Measurements from ENCODE around the gene COG3. TPM values are rescaled to one million over a fixed set of nuclear protein-coding genes. Genes with fewer than 3 reads are reported as not detected.

Gene COG3
- total and polyA plus RNA-seq, 5 experiments from 2014 or later = 22.2 to 48.9 (median 29.9) TPM

- POLR2A ChIA-PET = no interaction called here
- no peak overlapping the region for H3K4me3 Mint-ChIP-seq
Observed at GRCh38 chr13:45434556-45435371, 30.0 kb upstream of the COG3 start.

GRCh38 chr13:45436332-45436731 is 28.4 kb upstream of the COG3 start:
- Mint-ChIP-seq H3K36me3 (no peaks in the 10 kb centered on the region), H3K27me3 (no peaks in the 10 kb centered on the region), H3K9me3 (no peaks in the 10 kb centered on the region), H3K4me3 (no peak overlapping the region), H3K4me1 (peaks cover 0 to 2% (median 0%) of the 10 kb centered on the region in 4 donors), H3K27ac (no peak overlapping the region)
- POLR2A ChIA-PET = no interaction called here
- no peak for DNase-seq
- no peak for ATAC-seq

More at GRCh38 chr13:45434556-45435371, 30.0 kb upstream of the COG3 start:
- no peaks in the 10 kb centered on the region for H3K27me3 Mint-ChIP-seq
- no peaks in the 10 kb centered on the region for H3K36me3 Mint-ChIP-seq
- H3K27ac Mint-ChIP-seq = no peak overlapping the region
- no peak for ATAC-seq
- DNase-seq = no peak
- no peaks in the 10 kb centered on the region for H3K9me3 Mint-ChIP-seq
- no peaks in the 10 kb centered on the region for H3K4me1 Mint-ChIP-seq

GRCh38 chr13:45436953-45437352 is 27.8 kb upstream of the COG3 start:
- H3K27ac Mint-ChIP-seq = no peak overlapping the region
- no peaks in the 10 kb centered on the region for H3K9me3 Mint-ChIP-seq
- H3K36me3 Mint-ChIP-seq = no peaks in the 10 kb centered on the region
- POLR2A ChIA-PET = no interaction called here
- no peak for ATAC-seq
- no peak for DNase-seq
- H3K27me3 Mint-ChIP-seq = no peaks in the 10 kb centered on the region
- H3K4me1 Mint-ChIP-seq = peaks cover 0 to 9% (median 4%) of the 10 kb centered on the region in 4 donors
- no peak overlapping the region for H3K4me3 Mint-ChIP-seq

GRCh38 chr13:45437947-45438346 is 26.8 kb upstream of the COG3 start:
- no peaks in the 10 kb centered on the region for H3K27me3 Mint-ChIP-seq
- POLR2A ChIA-PET = no interaction called here

GRCh38 chr13:45439008-45439407 is 25.7 kb upstream of the COG3 start:
- POLR2A ChIA-PET = no interaction called here
- H3K9me3 Mint-ChIP-seq = no peaks in the 10 kb centered on the region
- H3K4me1 Mint-ChIP-seq = peaks cover 0 to 11% (median 7%) of the 10 kb centered on the region in 4 donors

More at GRCh38 chr13:45437947-45438346, 26.8 kb upstream of the COG3 start:
- H3K4me1 Mint-ChIP-seq = peaks cover 0 to 11% (median 7%) of the 10 kb centered on the region in 4 donors
- no peaks in the 10 kb centered on the region for H3K9me3 Mint-ChIP-seq
- no peak overlapping the region for H3K4me3 Mint-ChIP-seq
- no peak for ATAC-seq
- no peak for DNase-seq
- H3K36me3 Mint-ChIP-seq = no peaks in the 10 kb centered on the region
- peak overlapping the region in 1 of 10 donors; percentile 39 for H3K27ac Mint-ChIP-seq

GRCh38 chr13:45439781-45440462 is 24.8 kb upstream of the COG3 start:
- no peaks in the 10 kb centered on the region for H3K27me3 Mint-ChIP-seq
- H3K27ac Mint-ChIP-seq = peak overlapping the region in 1 of 10 donors; percentile 61
- ATAC-seq = no peak
- H3K4me1 Mint-ChIP-seq = peaks cover 0 to 11% (median 7%) of the 10 kb centered on the region in 4 donors
- H3K9me3 Mint-ChIP-seq = no peaks in the 10 kb centered on the region
- H3K4me3 Mint-ChIP-seq = no peak overlapping the region
- no peaks in the 10 kb centered on the region for H3K36me3 Mint-ChIP-seq
- no peak for DNase-seq
- POLR2A ChIA-PET = interaction anchor here (0.7 kb wide), 1 partner anchor 23 kb away, joined by 5 read pairs; no protein-coding TSS in a partner anchor

More at GRCh38 chr13:45439008-45439407, 25.7 kb upstream of the COG3 start:
- DNase-seq (no peak), ATAC-seq (no peak)
- Mint-ChIP-seq H3K27ac (peak overlapping the region in 1 of 10 donors; percentile 65), H3K27me3 (no peaks in the 10 kb centered on the region), H3K4me3 (no peak overlapping the region), H3K36me3 (no peaks in the 10 kb centered on the region)

- Mint-ChIP-seq H3K27me3 (no peaks in the 10 kb centered on the region), H3K36me3 (no peaks in the 10 kb centered on the region), H3K9me3 (no peaks in the 10 kb centered on the region), H3K4me1 (peaks cover 0 to 11% (median 7%) of the 10 kb centered on the region in 4 donors), H3K27ac (peak overlapping the region in 2 of 10 donors; percentile 21 to 53), H3K4me3 (no peak overlapping the region)
- POLR2A ChIA-PET = no interaction called here
- DNase-seq (no peak), ATAC-seq (no peak)
Observed at GRCh38 chr13:45441633-45442032, 23.1 kb upstream of the COG3 start.

GRCh38 chr13:45445053-45445452 is 19.7 kb upstream of the COG3 start:
- POLR2A ChIA-PET = no interaction called here
- DNase-seq (no peak), ATAC-seq (no peak)
- H3K27ac Mint-ChIP-seq = no peak overlapping the region
- H3K36me3 Mint-ChIP-seq = no peaks in the 10 kb centered on the region
- H3K4me3 Mint-ChIP-seq = no peak overlapping the region
- peaks cover 0 to 11% (median 7%) of the 10 kb centered on the region in 4 donors for H3K4me1 Mint-ChIP-seq
- peaks cover 0 to 8% (median 0%) of the 10 kb centered on the region in 5 donors for H3K27me3 Mint-ChIP-seq
- no peaks in the 10 kb centered on the region for H3K9me3 Mint-ChIP-seq

GRCh38 chr13:45446181-45446580 is 18.6 kb upstream of the COG3 start:
- Mint-ChIP-seq H3K9me3 (no peaks in the 10 kb centered on the region), H3K36me3 (no peaks in the 10 kb centered on the region), H3K4me1 (peaks cover 0 to 10% (median 7%) of the 10 kb centered on the region in 4 donors), H3K4me3 (no peak overlapping the region), H3K27me3 (peaks cover 0 to 8% (median 0%) of the 10 kb centered on the region in 5 donors), H3K27ac (no peak overlapping the region)
- POLR2A ChIA-PET = interaction anchor here (0.6 to 1.0 kb wide), 2 partner anchors 28 to 117 kb away, joined by 3 read pairs; no protein-coding TSS in a partner anchor
- DNase-seq (no peak), ATAC-seq (no peak)

GRCh38 chr13:45447050-45447661 is 17.6 kb upstream of the COG3 start:
- peaks cover under 1% of the 10 kb centered on the region in 4 donors for H3K4me1 Mint-ChIP-seq
- POLR2A ChIA-PET = interaction anchor here (0.6 to 1.0 kb wide), 2 partner anchors 29 to 118 kb away, joined by 3 read pairs; no protein-coding TSS in a partner anchor
- peaks cover 0 to 8% (median 0%) of the 10 kb centered on the region in 5 donors for H3K27me3 Mint-ChIP-seq
- no peaks in the 10 kb centered on the region for H3K36me3 Mint-ChIP-seq
- H3K9me3 Mint-ChIP-seq = no peaks in the 10 kb centered on the region
- no peak overlapping the region for H3K4me3 Mint-ChIP-seq
- ATAC-seq = no peak
- no peak overlapping the region for H3K27ac Mint-ChIP-seq
- DNase-seq = no peak

GRCh38 chr13:45448965-45449559 is 15.7 kb upstream of the COG3 start:
- DNase-seq = no peak
- POLR2A ChIA-PET = no interaction called here
- H3K36me3 Mint-ChIP-seq = no peaks in the 10 kb centered on the region
- H3K27me3 Mint-ChIP-seq = peaks cover 0 to 8% (median 0%) of the 10 kb centered on the region in 5 donors
- H3K27ac Mint-ChIP-seq = no peak overlapping the region
- no peak for ATAC-seq
- H3K9me3 Mint-ChIP-seq = no peaks in the 10 kb centered on the region
- H3K4me1 Mint-ChIP-seq = peaks cover 0 to 2% (median 0%) of the 10 kb centered on the region in 4 donors
- no peak overlapping the region for H3K4me3 Mint-ChIP-seq

- POLR2A ChIA-PET = interaction anchor here (0.6 kb wide), 1 partner anchor 9 kb away, joined by 4 read pairs; no protein-coding TSS in a partner anchor
- no peak for ATAC-seq
- H3K27ac Mint-ChIP-seq = no peak overlapping the region
Observed at GRCh38 chr13:45451282-45451681, 13.5 kb upstream of the COG3 start.

More at GRCh38 chr13:45451282-45451681, 13.5 kb upstream of the COG3 start:
- peaks cover 0 to 2% (median 0%) of the 10 kb centered on the region in 3 donors for H3K36me3 Mint-ChIP-seq
- H3K4me1 Mint-ChIP-seq = peaks cover 0 to 2% (median 0%) of the 10 kb centered on the region in 4 donors
- H3K9me3 Mint-ChIP-seq = no peaks in the 10 kb centered on the region
- DNase-seq = no peak
- H3K27me3 Mint-ChIP-seq = peaks cover 0 to 8% (median 0%) of the 10 kb centered on the region in 5 donors
- no peak overlapping the region for H3K4me3 Mint-ChIP-seq
